ENCODE measurements around the gene DCDC2C. TPM values are rescaled to one million over a fixed set of nuclear protein-coding genes. Genes with fewer than 3 reads are reported as not detected.

The DCDC2C gene
- total and polyA plus RNA-seq, 2 experiments from 2014 or later: 0.45 TPM; not detected in 1

DNA sequence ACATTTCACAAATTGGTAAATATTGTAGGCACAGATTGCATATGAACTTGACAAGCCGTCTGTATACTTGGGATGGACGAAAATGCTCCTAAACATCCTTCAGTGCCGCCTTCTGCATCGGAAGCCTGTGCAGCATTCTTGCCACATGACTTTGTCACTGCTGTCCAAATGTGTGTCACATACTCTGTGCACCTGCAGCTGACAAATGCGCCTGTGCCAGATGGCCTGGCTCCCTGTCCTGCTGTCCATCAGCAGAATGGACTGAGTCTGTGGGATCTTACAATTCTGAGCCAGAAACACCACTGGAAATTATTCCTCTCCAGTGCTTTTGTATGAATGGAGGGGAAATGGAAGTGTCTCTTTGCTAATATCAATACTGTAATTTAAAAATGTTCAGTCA, 89.9 kb downstream of the DCDC2C start:
- H2AFZ ChIP-seq: no peak overlapping the region
- H3K36me3 Mint-ChIP-seq (ENCODE audit: low read depth): peaks cover 3% of the 10 kb centered on the region; the same call in 2 of the 3 replicates
- H3K4me3 Mint-ChIP-seq: no peak overlapping the region
- no peak for DNase-seq (ENCODE audit: low spot score)
- H3K4me3 ChIP-seq: no peak overlapping the region
- no peaks in the 10 kb centered on the region for H3K79me2 ChIP-seq (replicated peaks; ENCODE audit: insufficient read depth)
- TF ChIP-seq, protein P1, sequence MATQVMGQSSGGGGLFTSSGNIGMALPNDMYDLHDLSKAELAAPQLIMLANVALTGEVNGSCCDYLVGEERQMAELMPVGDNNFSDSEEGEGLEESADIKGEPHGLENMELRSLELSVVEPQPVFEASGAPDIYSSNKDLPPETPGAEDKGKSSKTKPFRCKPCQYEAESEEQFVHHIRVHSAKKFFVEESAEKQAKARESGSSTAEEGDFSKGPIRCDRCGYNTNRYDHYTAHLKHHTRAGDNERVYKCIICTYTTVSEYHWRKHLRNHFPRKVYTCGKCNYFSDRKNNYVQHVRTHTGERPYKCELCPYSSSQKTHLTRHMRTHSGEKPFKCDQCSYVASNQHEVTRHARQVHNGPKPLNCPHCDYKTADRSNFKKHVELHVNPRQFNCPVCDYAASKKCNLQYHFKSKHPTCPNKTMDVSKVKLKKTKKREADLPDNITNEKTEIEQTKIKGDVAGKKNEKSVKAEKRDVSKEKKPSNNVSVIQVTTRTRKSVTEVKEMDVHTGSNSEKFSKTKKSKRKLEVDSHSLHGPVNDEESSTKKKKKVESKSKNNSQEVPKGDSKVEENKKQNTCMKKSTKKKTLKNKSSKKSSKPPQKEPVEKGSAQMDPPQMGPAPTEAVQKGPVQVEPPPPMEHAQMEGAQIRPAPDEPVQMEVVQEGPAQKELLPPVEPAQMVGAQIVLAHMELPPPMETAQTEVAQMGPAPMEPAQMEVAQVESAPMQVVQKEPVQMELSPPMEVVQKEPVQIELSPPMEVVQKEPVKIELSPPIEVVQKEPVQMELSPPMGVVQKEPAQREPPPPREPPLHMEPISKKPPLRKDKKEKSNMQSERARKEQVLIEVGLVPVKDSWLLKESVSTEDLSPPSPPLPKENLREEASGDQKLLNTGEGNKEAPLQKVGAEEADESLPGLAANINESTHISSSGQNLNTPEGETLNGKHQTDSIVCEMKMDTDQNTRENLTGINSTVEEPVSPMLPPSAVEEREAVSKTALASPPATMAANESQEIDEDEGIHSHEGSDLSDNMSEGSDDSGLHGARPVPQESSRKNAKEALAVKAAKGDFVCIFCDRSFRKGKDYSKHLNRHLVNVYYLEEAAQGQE (IDR thresholded peaks at IDR 0.05; ENCODE audit: unreplicated experiment): no peak
- TF ChIP-seq JUNB (IDR thresholded peaks at IDR 0.05; ENCODE audit: unreplicated experiment): no peak
- TF ChIP-seq, protein P2, sequence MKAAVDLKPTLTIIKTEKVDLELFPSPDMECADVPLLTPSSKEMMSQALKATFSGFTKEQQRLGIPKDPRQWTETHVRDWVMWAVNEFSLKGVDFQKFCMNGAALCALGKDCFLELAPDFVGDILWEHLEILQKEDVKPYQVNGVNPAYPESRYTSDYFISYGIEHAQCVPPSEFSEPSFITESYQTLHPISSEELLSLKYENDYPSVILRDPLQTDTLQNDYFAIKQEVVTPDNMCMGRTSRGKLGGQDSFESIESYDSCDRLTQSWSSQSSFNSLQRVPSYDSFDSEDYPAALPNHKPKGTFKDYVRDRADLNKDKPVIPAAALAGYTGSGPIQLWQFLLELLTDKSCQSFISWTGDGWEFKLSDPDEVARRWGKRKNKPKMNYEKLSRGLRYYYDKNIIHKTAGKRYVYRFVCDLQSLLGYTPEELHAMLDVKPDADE (IDR thresholded peaks at IDR 0.05): no peak
- no peak for TF ChIP-seq NANOG (IDR thresholded peaks at IDR 0.05; ENCODE audit: borderline replicate concordance)
- TF ChIP-seq CREB1 (CRISPR knock-in tag; IDR thresholded peaks at IDR 0.05; ENCODE audit: low read depth): no peak
- no peak for TF ChIP-seq STAT1 (IDR thresholded peaks at IDR 0.05; ENCODE audit: unreplicated experiment)
- no peaks in the 10 kb centered on the region for H3F3A ChIP-seq (replicated peaks; ENCODE audit: low read depth)
- no peak overlapping the region for H3K4me2 ChIP-seq
- H3K27me3 ChIP-seq (ENCODE audit: insufficient read depth): no peaks in the 10 kb centered on the region
- no peak for ATAC-seq
- no peaks in the 10 kb centered on the region for H3K4me1 ChIP-seq (ENCODE audit: insufficient read depth)
- no peak overlapping the region for H3K27ac ChIP-seq (ENCODE audit: low read depth)
- H3K4me1 Mint-ChIP-seq: 0 out of 3 replicates have a peak, but pooled peaks cover 3% of the 10 kb centered on the region
- H3K27ac Mint-ChIP-seq: no peak overlapping the region
- H3K27me3 Mint-ChIP-seq (ENCODE audit: insufficient read depth, low read depth, poor library complexity): no peaks in the 10 kb centered on the region
- H3K36me3 ChIP-seq (ENCODE audit: insufficient read depth): no peaks in the 10 kb centered on the region
- H3K9me2 ChIP-seq (ENCODE audit: insufficient read depth): no peaks in the 10 kb centered on the region
- no peaks in the 10 kb centered on the region for H4K20me1 ChIP-seq (replicated peaks; ENCODE audit: insufficient read depth)
- H3K9me3 Mint-ChIP-seq: peaks cover 48% of the 10 kb centered on the region

DNA sequence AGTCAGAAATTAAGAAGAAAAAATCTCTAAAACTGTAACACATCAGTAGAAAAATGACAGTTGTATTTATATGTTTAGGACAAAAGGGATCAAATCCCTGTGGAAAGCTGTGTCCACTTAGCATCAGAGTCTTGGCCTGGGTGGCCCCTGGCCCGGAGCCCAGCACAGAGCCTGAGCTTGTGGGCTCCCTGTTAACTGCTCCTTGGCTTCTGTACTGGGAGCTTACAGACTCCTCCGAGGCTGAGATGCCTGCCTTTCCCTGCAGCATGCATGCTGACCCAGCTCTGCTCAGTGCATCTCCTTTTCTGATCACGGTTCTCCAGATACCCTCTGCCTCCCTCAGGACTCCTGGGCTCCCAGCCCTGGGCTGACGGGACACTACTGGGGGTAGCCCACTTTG, 98.1 kb downstream of the DCDC2C start:
- Histone ChIP-seq H2AFZ (no peak overlapping the region), H3K4me1 (ENCODE audit: insufficient read depth) (no peaks in the 10 kb centered on the region), H3K4me2 (no peak overlapping the region), H3K27ac (ENCODE audit: low read depth) (no peak overlapping the region), H3K4me3 (no peak overlapping the region), H3F3A (replicated peaks; ENCODE audit: low read depth) (no peaks in the 10 kb centered on the region), H3K9me2 (ENCODE audit: insufficient read depth) (no peaks in the 10 kb centered on the region), H3K79me2 (replicated peaks; ENCODE audit: insufficient read depth) (no peaks in the 10 kb centered on the region), H3K27me3 (ENCODE audit: insufficient read depth) (no peaks in the 10 kb centered on the region), H3K36me3 (ENCODE audit: insufficient read depth) (no peaks in the 10 kb centered on the region), H4K20me1 (replicated peaks; ENCODE audit: insufficient read depth) (no peaks in the 10 kb centered on the region)
- DNase-seq (ENCODE audit: low spot score): no peak
- ATAC-seq: no peak
- H3K27me3 Mint-ChIP-seq (ENCODE audit: insufficient read depth, low read depth, poor library complexity): no peaks in the 10 kb centered on the region
- H3K36me3 Mint-ChIP-seq (ENCODE audit: low read depth): peaks cover 9% of the 10 kb centered on the region; the same call in 1 of the 3 replicates
- peaks cover 65% of the 10 kb centered on the region for H3K9me3 Mint-ChIP-seq
- no peaks in the 10 kb centered on the region; the same call in 2 of the 3 replicates for H3K4me1 Mint-ChIP-seq
- no peak overlapping the region for H3K4me3 Mint-ChIP-seq
- H3K27ac Mint-ChIP-seq: no peak overlapping the region
- TF ChIP-seq, protein P2 (IDR thresholded peaks at IDR 0.05): no peak
- no peak for TF ChIP-seq CREB1 (CRISPR knock-in tag; IDR thresholded peaks at IDR 0.05; ENCODE audit: low read depth)
- TF ChIP-seq, protein P3, sequence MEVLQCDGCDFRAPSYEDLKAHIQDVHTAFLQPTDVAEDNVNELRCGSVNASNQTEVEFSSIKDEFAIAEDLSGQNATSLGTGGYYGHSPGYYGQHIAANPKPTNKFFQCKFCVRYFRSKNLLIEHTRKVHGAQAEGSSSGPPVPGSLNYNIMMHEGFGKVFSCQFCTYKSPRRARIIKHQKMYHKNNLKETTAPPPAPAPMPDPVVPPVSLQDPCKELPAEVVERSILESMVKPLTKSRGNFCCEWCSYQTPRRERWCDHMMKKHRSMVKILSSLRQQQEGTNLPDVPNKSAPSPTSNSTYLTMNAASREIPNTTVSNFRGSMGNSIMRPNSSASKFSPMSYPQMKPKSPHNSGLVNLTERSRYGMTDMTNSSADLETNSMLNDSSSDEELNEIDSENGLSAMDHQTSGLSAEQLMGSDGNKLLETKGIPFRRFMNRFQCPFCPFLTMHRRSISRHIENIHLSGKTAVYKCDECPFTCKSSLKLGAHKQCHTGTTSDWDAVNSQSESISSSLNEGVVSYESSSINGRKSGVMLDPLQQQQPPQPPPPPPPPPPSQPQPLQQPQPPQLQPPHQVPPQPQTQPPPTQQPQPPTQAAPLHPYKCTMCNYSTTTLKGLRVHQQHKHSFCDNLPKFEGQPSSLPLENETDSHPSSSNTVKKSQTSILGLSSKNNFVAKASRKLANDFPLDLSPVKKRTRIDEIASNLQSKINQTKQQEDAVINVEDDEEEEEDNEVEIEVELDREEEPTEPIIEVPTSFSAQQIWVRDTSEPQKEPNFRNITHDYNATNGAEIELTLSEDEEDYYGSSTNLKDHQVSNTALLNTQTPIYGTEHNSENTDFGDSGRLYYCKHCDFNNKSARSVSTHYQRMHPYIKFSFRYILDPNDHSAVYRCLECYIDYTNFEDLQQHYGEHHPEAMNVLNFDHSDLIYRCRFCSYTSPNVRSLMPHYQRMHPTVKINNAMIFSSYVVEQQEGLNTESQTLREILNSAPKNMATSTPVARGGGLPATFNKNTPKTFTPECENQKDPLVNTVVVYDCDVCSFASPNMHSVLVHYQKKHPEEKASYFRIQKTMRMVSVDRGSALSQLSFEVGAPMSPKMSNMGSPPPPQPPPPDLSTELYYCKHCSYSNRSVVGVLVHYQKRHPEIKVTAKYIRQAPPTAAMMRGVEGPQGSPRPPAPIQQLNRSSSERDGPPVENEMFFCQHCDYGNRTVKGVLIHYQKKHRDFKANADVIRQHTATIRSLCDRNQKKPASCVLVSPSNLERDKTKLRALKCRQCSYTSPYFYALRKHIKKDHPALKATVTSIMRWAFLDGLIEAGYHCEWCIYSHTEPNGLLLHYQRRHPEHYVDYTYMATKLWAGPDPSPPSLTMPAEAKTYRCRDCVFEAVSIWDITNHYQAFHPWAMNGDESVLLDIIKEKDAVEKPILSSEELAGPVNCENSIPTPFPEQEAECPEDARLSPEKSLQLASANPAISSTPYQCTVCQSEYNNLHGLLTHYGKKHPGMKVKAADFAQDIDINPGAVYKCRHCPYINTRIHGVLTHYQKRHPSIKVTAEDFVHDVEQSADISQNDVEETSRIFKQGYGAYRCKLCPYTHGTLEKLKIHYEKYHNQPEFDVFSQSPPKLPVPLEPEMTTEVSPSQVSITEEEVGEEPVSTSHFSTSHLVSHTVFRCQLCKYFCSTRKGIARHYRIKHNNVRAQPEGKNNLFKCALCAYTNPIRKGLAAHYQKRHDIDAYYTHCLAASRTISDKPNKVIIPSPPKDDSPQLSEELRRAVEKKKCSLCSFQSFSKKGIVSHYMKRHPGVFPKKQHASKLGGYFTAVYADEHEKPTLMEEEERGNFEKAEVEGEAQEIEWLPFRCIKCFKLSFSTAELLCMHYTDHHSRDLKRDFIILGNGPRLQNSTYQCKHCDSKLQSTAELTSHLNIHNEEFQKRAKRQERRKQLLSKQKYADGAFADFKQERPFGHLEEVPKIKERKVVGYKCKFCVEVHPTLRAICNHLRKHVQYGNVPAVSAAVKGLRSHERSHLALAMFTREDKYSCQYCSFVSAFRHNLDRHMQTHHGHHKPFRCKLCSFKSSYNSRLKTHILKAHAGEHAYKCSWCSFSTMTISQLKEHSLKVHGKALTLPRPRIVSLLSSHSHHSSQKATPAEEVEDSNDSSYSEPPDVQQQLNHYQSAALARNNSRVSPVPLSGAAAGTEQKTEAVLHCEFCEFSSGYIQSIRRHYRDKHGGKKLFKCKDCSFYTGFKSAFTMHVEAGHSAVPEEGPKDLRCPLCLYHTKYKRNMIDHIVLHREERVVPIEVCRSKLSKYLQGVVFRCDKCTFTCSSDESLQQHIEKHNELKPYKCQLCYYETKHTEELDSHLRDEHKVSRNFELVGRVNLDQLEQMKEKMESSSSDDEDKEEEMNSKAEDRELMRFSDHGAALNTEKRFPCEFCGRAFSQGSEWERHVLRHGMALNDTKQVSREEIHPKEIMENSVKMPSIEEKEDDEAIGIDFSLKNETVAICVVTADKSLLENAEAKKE (CRISPR knock-in tag; IDR thresholded peaks at IDR 0.05): no peak
- no peak for TF ChIP-seq EZH2 (IDR thresholded peaks at IDR 0.05; ENCODE audit: low read depth, unreplicated experiment)
- no peak for TF ChIP-seq POLR2AphosphoS5 (IDR thresholded peaks at IDR 0.05; ENCODE audit: low read depth)
- no peak for TF ChIP-seq STAT1 (IDR thresholded peaks at IDR 0.05; ENCODE audit: unreplicated experiment)
- TF ChIP-seq JUNB (IDR thresholded peaks at IDR 0.05; ENCODE audit: unreplicated experiment): no peak

Data from GM23338 (cell line).